HG02840 (cell line): ENCODE data around the gene FOXRED2.

Experiments used
- ATAC-seq: cut with Tn5 transposase; IDR thresholded peaks from one replicate; pipeline ENCODE4 v1.9.1; 2021; ENCODE audit warnings: mild to moderate bottlenecking, moderate library complexity, moderate number of reproducible peaks; ENCODE audit not compliant: unreplicated experiment, low FRiP score

Gene FOXRED2

GRCh38 chr22:36471341-36471821 is 35.5 kb downstream of the FOXRED2 start:
- ATAC-seq, result no peak

GRCh38 chr22:36470994-36471331 is 35.9 kb downstream of the FOXRED2 start:
- ATAC-seq, result no peak

GRCh38 chr22:36470162-36470993 is 36.5 kb downstream of the FOXRED2 start:
- ATAC-seq, result no peak

GRCh38 chr22:36469094-36469710 is 37.6 kb downstream of the FOXRED2 start:
- no peak for ATAC-seq

- ATAC-seq, result no peak
These were observed 38.9 kb downstream of the FOXRED2 start for GRCh38 chr22:36467946-36468345.

- ATAC-seq, result no peak
These were observed 39.6 kb downstream of the FOXRED2 start for GRCh38 chr22:36467042-36467810.

GRCh38 chr22:36466258-36466657 is 40.6 kb downstream of the FOXRED2 start:
- no peak for ATAC-seq

GRCh38 chr22:36465232-36466021 is 41.4 kb downstream of the FOXRED2 start:
- no peak for ATAC-seq

GRCh38 chr22:36464715-36465231 is 42.1 kb downstream of the FOXRED2 start:
- ATAC-seq, result no peak

- ATAC-seq, result no peak
These were observed 43.1 kb downstream of the FOXRED2 start for GRCh38 chr22:36463783-36464184.

- ATAC-seq, result no peak
These were observed 44.9 kb downstream of the FOXRED2 start for GRCh38 chr22:36461665-36462649.

- ATAC-seq, result no peak
These were observed 46.6 kb downstream of the FOXRED2 start for GRCh38 chr22:36460202-36460601.

GRCh38 chr22:36457688-36458450 is 49.0 kb downstream of the FOXRED2 start:
- ATAC-seq, result no peak

- ATAC-seq, result no peak
These were observed 50.4 kb downstream of the FOXRED2 start for GRCh38 chr22:36456464-36456845.

GRCh38 chr22:36455571-36456463 is 51.0 kb downstream of the FOXRED2 start:
- no peak for ATAC-seq

GRCh38 chr22:36454916-36455570 is 51.8 kb downstream of the FOXRED2 start:
- ATAC-seq, result no peak

GRCh38 chr22:36453855-36454378 is 52.9 kb downstream of the FOXRED2 start:
- ATAC-seq, result no peak
